Neural crest cell (in vitro differentiated cells): Measurements from ENCODE around the gene HMG20A. TPM values are rescaled to one million over a fixed set of nuclear protein-coding genes. Genes with fewer than 3 reads are reported as not detected.
A peak's percentile ranks its signal among the peaks of the same experiment; 100 is the strongest.

Source experiments
- DNase-seq: peaks from one replicate; pipeline ENCODE4 v3.0.0; 2021; ENCODE audit warnings: low read depth, mixed read lengths, low spot score
- H3K27ac Mint-ChIP-seq: one replicate; pipeline ENCODE4 v1.8.0; 2021; ENCODE audit warnings: mild to moderate bottlenecking, mixed read lengths; ENCODE audit not compliant: unreplicated experiment
- H3K27me3 Mint-ChIP-seq: 2 replicates; pipeline ENCODE4 v1.8.0; 2021; ENCODE audit warnings: low read depth, mild to moderate bottlenecking, mixed read lengths
- H3K36me3 Mint-ChIP-seq: 2 replicates; pipeline ENCODE4 v1.8.0; 2021; ENCODE audit warnings: low read depth, mild to moderate bottlenecking, mixed read lengths
- H3K4me1 Mint-ChIP-seq: 2 replicates; pipeline ENCODE4 v1.8.0; 2021; ENCODE audit warnings: mixed read lengths
- H3K4me3 Mint-ChIP-seq: one replicate; pipeline ENCODE4 v1.8.0; 2021; ENCODE audit warnings: mild to moderate bottlenecking, mixed read lengths
- H3K9me3 Mint-ChIP-seq: 2 replicates; pipeline ENCODE4 v1.8.0; 2021; ENCODE audit warnings: mixed read lengths
- total RNA-seq: library from RNA; stranded (reverse); gene quantifications from 2 replicates; pipeline ENCODE4 v1.2.1, GENCODE V29; 2021
- TF ChIP-seq, protein P1 (sequence below): fragments of 200-600 bp; sonication (generic); conservative IDR thresholded peaks from 2 replicates; pipeline ENCODE4 v1.5.0; 2021; ENCODE audit warnings: antibody characterized with exemption, mild to moderate bottlenecking

Gene HMG20A
- total RNA-seq, 1 donor from 2014 or later, result 67.2 TPM

DNA sequence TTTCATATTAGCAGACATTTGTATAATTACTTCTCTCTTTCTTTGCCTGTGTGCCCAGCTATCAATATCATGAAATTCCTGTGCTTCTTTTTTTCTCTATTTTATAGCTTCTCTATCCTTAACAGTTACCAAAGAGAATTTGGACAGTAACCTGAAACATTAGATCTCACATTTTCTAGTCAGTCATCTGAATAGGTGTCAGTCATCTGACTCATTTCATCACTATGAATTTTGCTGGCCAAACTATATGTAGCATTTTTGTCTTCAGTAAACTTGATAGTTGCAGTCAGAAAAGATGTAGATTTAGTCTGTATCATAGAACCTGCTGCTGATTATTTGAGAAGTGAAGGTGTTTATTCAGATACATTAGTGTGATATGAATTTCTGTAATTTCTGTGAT, 52.6 kb downstream of the HMG20A start:
- H3K27ac Mint-ChIP-seq, result no peak overlapping the region
- DNase-seq, result no peak
- H3K36me3 Mint-ChIP-seq, result peaks cover 25% of the 10 kb centered on the region
- H3K4me3 Mint-ChIP-seq, result no peak overlapping the region
- no peaks in the 10 kb centered on the region for H3K27me3 Mint-ChIP-seq
- TF ChIP-seq, protein P1, sequence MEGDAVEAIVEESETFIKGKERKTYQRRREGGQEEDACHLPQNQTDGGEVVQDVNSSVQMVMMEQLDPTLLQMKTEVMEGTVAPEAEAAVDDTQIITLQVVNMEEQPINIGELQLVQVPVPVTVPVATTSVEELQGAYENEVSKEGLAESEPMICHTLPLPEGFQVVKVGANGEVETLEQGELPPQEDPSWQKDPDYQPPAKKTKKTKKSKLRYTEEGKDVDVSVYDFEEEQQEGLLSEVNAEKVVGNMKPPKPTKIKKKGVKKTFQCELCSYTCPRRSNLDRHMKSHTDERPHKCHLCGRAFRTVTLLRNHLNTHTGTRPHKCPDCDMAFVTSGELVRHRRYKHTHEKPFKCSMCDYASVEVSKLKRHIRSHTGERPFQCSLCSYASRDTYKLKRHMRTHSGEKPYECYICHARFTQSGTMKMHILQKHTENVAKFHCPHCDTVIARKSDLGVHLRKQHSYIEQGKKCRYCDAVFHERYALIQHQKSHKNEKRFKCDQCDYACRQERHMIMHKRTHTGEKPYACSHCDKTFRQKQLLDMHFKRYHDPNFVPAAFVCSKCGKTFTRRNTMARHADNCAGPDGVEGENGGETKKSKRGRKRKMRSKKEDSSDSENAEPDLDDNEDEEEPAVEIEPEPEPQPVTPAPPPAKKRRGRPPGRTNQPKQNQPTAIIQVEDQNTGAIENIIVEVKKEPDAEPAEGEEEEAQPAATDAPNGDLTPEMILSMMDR, result no peak
- H3K4me1 Mint-ChIP-seq, result peaks cover 10% of the 10 kb centered on the region
- H3K9me3 Mint-ChIP-seq, result peaks cover 2% of the 10 kb centered on the region

DNA sequence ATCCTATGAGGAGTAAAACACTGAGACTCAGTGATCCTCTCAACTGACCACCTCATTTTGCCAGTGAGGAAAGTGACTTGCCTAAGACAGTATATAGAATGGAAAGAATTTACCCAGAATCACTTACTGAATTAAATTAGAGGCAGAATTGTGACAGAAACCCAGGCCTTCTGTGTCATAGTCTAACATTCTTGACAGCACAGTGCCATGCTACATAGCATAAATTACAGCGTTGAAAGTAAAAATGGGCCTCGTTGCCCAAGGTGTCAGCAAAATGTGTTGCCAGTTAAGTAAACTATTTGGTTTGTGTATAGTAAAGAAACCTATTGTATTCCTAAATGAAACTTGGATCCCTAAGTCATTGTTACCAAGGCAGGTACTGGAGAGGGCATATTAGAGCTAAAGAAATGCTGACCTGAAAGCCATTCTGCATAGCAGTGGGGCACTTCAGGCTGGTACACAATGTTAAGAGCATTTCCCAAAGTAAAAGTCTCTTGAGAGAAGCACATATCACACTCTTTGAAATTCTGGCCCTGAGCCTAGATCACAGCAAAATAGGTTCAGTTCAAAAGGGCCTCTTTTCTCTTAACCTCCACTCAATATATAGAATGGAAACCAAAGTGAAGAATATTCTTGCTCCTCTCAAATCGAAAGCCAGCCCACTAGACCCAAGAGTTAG, 53.8 kb downstream of the HMG20A start:
- Mint-ChIP-seq H3K27ac (no peak overlapping the region), H3K4me1 (peaks cover 10% of the 10 kb centered on the region), H3K4me3 (no peak overlapping the region), H3K9me3 (peaks cover 2% of the 10 kb centered on the region), H3K36me3 (peaks cover 18% of the 10 kb centered on the region), H3K27me3 (no peaks in the 10 kb centered on the region)
- TF ChIP-seq, protein P1, result no peak
- DNase-seq, result no peak

DNA sequence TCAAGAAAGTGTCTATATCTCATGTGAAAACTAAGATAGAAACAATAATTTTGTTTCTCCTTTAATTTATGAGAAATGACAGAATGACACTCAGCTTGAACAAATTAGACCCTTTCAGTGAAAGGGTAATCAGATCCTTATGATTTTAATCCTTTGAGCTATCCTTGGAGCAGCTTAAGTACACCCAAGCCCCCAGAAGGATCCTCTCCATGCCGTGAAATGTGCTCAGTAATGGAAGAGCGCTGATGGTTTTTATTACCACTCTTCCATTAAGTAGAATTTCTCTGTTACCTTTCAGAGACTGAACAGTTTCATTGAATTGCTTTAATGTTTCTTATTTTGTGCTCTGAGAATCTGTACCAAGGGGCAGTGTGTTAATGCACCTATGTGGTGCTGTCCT, 54.3 kb downstream of the HMG20A start:
- TF ChIP-seq, protein P1, result no peak
- Mint-ChIP-seq H3K4me1 (peaks cover 10% of the 10 kb centered on the region), H3K36me3 (peaks cover 18% of the 10 kb centered on the region), H3K27me3 (no peaks in the 10 kb centered on the region), H3K4me3 (no peak overlapping the region), H3K9me3 (peaks cover 2% of the 10 kb centered on the region), H3K27ac (peak overlapping the region; percentile 2)
- DNase-seq, result no peak

DNA sequence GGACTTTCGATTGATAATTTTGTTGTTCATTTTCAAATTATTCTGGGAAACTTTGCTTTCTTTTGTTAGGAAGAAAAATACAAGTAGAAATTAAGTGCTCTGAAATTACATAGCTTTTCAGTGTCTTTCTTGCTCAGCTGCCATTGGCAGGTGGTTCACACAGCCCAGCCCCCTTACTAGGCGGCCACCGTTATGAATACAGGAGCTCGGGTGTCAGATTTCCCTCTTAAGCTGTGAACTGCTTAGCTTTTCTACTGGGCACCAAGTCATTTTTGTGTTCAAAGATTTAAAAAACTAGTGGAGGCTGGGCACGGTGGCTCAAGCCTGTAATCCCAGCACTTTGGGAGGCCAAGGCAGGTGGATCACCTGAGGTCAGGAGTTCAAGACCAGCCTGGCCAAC, 55.2 kb downstream of the HMG20A start:
- Mint-ChIP-seq H3K9me3 (no peaks in the 10 kb centered on the region), H3K27me3 (no peaks in the 10 kb centered on the region), H3K27ac (no peak overlapping the region), H3K4me1 (peaks cover 5% of the 10 kb centered on the region), H3K4me3 (no peak overlapping the region), H3K36me3 (peaks cover 16% of the 10 kb centered on the region)
- no peak for DNase-seq
- TF ChIP-seq, protein P1, result no peak

DNA sequence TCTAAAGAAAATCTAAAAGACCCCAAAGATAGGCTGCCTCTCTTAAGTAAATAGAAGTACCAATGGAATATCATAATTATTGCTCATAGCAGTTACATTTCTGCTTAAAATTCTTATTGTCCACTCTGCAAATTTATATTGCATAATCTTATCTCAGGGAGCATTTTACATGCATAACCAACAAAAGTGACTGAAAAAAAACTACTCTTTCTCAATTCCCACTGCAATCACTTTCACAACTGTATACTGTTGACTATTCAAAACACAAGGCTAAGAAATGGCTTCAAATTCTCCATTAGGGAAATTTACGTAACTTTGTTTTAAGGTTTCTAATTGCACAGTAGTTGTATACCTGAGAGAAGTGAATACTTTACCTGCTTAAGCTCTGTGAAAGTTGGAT, 56.3 kb downstream of the HMG20A start:
- H3K27ac Mint-ChIP-seq, result no peak overlapping the region
- H3K36me3 Mint-ChIP-seq, result peaks cover 11% of the 10 kb centered on the region

More for the DNA sequence above, 56.3 kb downstream of the HMG20A start:
- H3K9me3 Mint-ChIP-seq, result no peaks in the 10 kb centered on the region
- H3K4me1 Mint-ChIP-seq, result peaks cover 5% of the 10 kb centered on the region
- H3K27me3 Mint-ChIP-seq, result no peaks in the 10 kb centered on the region
- DNase-seq, result no peak
- TF ChIP-seq, protein P1, result no peak
- H3K4me3 Mint-ChIP-seq, result no peak overlapping the region
